Measurements from ENCODE around the gene VSIG8.

Gene VSIG8

DNA sequence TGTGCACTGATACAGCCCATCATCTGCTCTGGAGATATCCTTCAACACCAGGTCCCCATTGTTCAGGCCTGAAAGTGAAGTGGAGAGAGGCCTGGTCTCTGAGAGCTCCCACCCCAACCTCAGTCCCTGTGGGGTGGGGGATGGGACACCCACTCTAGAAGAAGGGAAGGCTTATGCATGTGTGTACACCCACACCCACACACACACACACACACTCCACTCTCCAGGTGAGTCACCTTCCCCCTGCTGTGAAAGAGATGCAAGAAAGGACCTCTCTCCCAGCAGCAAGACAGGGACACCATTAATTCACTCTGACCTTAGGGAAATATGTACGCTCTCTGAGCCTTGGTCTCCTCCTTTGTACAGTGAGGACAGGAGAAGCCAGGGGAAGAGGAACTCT lies 5.9 kb downstream of the VSIG8 start:
- DNase-seq (ENCODE audit: low read depth) = no peak

DNA sequence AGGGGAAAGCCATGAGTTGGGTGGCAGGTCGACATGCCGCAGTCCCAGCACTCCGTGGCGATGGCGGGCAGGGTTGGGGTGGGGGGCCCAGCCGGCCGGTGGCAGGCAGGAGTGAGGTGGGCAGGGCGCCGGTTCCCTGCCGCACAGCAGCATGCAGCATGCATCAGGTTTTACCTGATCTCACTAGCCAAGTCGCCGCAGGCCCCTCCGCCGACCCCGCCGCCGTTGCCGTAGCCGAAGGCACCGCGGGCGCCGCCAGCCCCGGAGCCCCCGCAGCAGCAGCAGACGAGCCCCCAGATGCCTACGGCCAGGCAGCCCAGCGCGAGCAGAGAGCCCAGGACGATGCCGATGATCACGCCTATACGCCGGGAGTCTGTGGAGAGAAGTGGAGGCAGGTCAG lies 6.7 kb downstream of the VSIG8 start:
- DNase-seq (ENCODE audit: low read depth) = no peak

DNA sequence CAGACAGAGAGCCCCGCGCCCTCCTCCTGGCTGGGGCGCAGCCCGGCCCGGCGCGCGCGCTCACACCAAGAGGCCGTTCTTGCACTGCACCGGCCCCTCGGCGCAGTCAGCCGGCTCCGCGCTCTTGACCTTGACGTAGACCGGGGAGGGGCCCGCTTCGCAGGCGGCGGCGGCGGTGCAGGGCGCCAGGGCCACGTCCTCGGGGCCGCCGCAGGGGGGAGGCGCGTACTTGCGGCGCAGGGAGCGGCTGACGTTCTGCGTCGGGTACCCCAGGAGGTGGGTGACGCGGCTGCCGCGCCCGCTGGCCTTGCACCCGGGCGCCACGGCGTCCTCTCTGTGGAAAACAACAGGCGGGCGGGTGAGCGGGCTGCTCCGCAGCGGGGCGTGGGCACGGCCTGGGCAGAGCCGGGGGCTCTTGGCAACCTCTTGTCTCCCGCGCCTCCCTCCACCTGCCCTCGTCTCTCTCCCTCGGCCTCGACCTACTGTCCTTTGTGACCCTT lies 7.7 kb downstream of the VSIG8 start:
- peak; percentile 54 for DNase-seq (ENCODE audit: low read depth)

GRCh38 chr1:159854116-159854692 lies 8.3 kb downstream of the VSIG8 start:
- DNase-seq (ENCODE audit: low read depth) = no peak

GRCh38 chr1:159853417-159854115 lies 8.9 kb downstream of the VSIG8 start:
- DNase-seq (ENCODE audit: low read depth) = no peak

DNA sequence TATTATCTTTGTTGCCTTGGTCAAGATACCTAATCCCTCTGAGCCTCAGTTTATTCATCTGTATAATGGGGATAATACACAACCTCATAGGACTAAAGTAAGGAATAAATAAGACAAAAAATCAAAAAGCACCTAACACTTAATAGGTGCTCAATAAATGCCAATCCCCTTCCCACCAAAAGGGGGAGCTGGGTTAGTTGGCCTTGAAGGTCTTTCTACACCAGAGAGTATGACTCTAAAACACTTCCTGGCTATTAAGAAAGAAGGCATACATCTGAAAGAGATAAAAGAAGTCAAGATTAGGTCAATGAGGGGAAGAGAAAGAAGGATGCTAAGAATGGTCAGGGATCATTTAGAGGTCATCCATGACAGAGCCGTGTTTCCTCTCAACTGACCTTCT lies 11.1 kb downstream of the VSIG8 start:
- no peak for DNase-seq (ENCODE audit: low read depth)

- DNase-seq (ENCODE audit: low read depth) = no peak
Measured at GRCh38 chr1:159849626-159850366, 12.7 kb downstream of the VSIG8 start.

- no peak for DNase-seq (ENCODE audit: low read depth)
Measured at GRCh38 chr1:159848326-159848725, 14.1 kb downstream of the VSIG8 start.

GRCh38 chr1:159847231-159847630 lies 15.2 kb downstream of the VSIG8 start:
- DNase-seq (ENCODE audit: low read depth) = no peak

DNA sequence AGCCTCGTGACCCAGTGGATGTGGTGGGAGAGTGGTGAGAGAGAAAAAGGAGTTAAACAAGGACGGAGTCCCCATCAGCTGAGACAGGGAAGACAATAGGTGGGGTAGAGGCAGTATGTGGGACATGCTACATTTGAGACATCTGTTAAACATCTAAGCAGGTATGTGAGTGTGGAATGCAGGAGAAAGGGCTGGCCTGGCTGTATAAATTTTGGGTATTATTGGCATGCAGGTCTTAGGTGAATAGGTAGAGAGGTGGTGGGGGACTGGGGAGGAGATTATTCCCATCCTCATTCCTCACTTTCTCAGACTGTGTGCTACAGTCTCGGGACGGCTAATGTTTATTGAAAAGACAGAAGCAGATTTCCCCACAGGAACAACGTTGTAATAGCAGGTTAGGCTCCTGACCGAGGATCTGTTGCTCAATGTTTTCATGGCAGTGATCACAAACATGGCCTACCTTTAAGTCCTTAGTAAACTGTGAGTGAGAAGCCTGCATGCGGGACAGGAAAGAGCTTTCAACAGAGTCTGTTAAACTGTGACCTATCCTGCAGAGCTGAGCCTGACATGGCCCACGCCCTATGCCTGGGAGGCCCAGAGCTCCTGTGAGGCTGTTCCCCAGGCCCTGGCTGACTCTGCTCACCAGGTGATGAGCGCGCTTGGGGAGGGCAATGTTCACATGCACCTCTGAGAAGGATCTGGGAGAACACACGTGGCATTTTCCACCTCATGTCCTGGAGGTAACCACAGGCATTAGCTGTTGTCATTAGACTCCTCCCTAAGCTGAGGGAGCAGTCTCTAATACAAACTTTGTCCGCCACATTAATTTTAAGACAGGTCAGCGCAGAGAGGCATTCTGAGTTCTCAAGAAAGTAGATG lies 16.5 kb downstream of the VSIG8 start:
- DNase-seq (ENCODE audit: low read depth) = no peak

DNA sequence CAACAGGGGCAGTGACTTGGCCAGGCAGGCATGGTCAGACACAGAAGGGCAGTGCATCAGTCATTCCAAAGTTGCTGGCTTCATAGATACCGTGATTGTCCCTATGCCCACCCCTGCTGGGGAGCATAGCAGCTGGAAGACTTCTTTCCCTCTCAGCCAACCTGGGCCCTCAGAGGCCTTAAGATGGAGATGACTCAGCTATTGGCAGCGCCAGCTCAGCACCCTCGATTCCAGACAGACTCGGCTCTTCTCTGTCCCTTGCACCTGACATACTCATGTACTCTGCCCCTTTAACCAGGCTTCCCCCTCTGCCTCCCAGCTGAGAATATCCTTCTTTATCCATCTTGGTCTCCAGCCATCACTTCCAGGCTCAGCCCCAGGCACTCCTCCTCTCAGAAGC lies 19.0 kb downstream of the VSIG8 start:
- no peak for DNase-seq (ENCODE audit: low read depth)

DNA sequence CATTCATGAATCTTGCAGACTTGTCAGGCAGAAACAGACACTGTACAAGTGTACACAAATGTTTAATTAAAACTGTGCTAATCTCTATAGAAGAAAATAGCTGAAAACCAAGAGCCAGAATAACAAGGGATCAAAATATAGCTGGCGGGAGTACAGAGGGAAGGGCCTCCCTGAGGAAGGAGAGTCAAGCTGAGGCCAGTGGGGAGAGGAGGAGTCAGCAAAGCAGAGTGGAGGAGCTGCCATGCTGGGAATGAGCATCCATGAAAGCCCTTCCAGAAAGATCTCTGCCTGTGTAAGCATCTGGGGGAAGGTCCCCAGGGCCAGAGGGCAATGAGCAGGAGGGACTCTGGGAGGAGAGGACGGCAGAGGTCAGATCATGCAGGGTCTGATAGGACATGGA lies 20.7 kb downstream of the VSIG8 start:
- no peak for DNase-seq (ENCODE audit: low read depth)

- DNase-seq (ENCODE audit: low read depth) = no peak
Measured at GRCh38 chr1:159839116-159839849, 23.2 kb downstream of the VSIG8 start.

DNA sequence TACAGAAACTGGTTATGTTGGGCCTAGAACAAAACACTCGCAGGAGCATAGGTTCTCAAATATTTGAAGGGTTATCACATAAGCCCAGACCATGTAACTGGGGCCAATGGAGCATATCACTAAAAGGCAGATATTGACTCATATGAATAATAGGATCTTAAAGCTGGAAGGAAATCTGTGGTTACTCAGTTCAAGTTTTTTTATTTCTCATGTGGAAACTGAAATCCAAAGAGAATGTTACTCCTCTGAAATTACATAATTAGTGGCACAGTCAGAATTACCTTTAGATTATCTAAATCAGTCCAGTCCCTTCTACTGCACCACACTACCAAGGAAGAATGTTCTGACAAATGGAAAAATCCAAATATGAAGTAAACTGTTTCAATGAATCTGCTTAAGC lies 23.7 kb downstream of the VSIG8 start:
- DNase-seq (ENCODE audit: low read depth) = no peak

- no peak for DNase-seq (ENCODE audit: low read depth)
Measured at GRCh38 chr1:159835862-159836525, 26.5 kb downstream of the VSIG8 start.

DNA sequence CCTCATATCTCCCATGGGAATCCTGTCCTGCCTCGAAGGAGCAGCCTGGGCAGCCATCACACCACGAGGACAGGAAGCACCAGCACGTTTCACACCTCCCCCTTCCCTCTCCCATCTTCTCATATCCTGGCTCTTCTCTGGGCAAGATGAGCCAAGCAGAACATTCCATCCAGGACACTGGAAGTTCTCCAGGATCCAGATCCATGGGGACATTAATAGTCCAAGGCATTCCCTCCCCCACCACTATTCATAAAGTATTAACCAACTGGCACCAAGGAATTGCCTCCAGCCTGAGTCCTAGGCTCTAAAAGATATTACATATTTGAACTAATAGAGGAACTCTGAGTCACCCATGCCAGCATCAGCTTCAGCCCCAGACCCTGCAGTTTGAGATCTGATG lies 27.1 kb downstream of the VSIG8 start:
- DNase-seq (ENCODE audit: low read depth) = no peak

GRCh38 chr1:159832309-159832708 lies 30.1 kb downstream of the VSIG8 start:
- DNase-seq (ENCODE audit: low read depth) = no peak

- no peak for DNase-seq (ENCODE audit: low read depth)
Measured at GRCh38 chr1:159831412-159832141, 30.9 kb downstream of the VSIG8 start.

DNA sequence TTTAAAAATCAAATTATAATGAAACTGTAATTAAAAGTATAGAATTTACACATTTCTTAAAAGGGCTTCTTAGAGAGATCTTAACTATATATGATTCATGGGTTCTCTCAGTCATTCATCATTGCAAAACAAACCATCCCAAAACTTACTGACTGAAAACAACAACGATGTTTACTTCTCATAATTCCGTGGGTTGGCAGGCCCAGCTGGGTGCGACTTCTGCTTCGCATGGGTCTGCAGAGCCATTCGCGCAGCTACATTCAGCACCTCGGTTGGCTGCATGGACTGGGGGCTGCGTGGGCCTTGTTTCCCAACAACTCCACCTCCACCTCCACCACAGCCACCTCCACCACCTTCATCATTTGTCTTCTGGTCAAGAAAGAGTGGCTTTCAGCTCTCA lies 31.7 kb downstream of the VSIG8 start:
- no peak for DNase-seq (ENCODE audit: low read depth)

GRCh38 chr1:159829822-159830465 lies 32.5 kb downstream of the VSIG8 start:
- DNase-seq (ENCODE audit: low read depth) = no peak
